ENCODE measurements around the gene ITGAV. TPM values are rescaled to one million over a fixed set of nuclear protein-coding genes. Genes with fewer than 3 reads are reported as not detected.

Gene ITGAV
- total and polyA plus RNA-seq, 9 donors: 35.3 to 123 (median 96.8) TPM

DNA sequence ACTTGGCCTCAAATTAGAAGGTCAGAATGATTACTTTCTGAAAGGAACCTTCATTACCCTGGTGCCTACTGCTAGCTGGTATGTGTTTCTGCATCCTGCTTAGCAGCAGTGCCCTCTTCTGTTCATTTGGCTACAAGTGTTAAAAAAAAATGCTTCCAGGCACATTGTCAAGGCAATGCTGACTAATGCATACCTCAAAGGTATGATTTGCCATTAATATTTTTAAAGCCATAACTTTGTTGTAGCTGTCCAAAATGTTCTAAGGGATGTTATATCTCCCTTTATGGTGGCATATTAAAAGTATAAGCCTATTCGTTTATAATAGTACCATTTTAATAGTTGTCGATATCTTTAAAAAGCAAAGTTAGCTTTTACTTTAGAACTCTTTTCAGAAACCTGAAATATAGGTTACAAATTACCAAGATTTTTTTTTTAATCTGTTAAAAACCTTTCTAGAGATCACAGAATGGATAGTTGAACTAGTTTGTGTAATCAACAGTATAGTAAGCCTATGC lies 52.0 kb downstream of the ITGAV start:
- Histone ChIP-seq H3K4me1 (ENCODE audit: insufficient read depth) (no peaks in the 10 kb centered on the region), H3K4me3 (no peak overlapping the region), H3K36me3 (no peaks in the 10 kb centered on the region), H3K27me3 (no peaks in the 10 kb centered on the region), H3K9me3 (no peaks in the 10 kb centered on the region), H3K27ac (no peak overlapping the region)
- intact Hi-C loops (cut with DNase I): loop anchor here in 2 of 4 donors (5.0 kb wide), 2 partner anchors 135 to 140 kb away; no protein-coding TSS in a partner anchor
- 71 to 77% (median 75%) methylated on average over 2 of the region's 2 CpGs for WGBS, 3 donors
- DNase-seq: peak in 2 of 5 donors; percentile 23 to 30
- TF ChIP-seq, protein P1, sequence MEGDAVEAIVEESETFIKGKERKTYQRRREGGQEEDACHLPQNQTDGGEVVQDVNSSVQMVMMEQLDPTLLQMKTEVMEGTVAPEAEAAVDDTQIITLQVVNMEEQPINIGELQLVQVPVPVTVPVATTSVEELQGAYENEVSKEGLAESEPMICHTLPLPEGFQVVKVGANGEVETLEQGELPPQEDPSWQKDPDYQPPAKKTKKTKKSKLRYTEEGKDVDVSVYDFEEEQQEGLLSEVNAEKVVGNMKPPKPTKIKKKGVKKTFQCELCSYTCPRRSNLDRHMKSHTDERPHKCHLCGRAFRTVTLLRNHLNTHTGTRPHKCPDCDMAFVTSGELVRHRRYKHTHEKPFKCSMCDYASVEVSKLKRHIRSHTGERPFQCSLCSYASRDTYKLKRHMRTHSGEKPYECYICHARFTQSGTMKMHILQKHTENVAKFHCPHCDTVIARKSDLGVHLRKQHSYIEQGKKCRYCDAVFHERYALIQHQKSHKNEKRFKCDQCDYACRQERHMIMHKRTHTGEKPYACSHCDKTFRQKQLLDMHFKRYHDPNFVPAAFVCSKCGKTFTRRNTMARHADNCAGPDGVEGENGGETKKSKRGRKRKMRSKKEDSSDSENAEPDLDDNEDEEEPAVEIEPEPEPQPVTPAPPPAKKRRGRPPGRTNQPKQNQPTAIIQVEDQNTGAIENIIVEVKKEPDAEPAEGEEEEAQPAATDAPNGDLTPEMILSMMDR (IDR thresholded peaks at IDR 0.05): peak; percentile 49 to 61 (median 57)
- TF ChIP-seq POLR2A (IDR thresholded peaks at IDR 0.05): no peak
- TF ChIP-seq EP300 (IDR thresholded peaks at IDR 0.05): no peak

DNA sequence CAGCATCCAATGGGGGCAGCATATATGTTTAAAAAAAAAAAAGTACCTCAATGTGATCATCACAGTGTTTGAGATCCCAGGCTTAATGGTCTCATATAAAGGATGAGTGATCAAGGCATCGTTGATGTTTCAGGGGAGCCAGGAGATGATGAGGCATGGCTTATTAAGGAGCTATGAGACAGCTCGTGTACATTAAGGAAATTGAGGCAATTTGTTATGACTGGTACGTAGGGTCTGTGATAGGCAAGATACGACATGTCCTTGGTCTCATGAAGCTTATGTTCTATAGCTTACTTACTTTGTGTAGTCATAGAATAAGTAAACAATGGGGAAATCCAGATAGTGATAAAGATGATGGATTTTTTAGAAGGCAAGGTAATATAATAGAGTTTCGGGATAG lies 54.9 kb downstream of the ITGAV start:
- Histone ChIP-seq H3K4me1 (ENCODE audit: insufficient read depth) (no peaks in the 10 kb centered on the region), H3K27me3 (no peaks in the 10 kb centered on the region), H3K9me3 (no peaks in the 10 kb centered on the region), H3K36me3 (no peaks in the 10 kb centered on the region), H3K4me3 (no peak overlapping the region), H3K27ac (no peak overlapping the region)
- WGBS, 3 donors: 84 to 95% (median 93%) methylated on average over 5 of the region's 5 CpGs
- no peak for TF ChIP-seq POLR2A (IDR thresholded peaks at IDR 0.05)
- TF ChIP-seq EP300 (IDR thresholded peaks at IDR 0.05): no peak
- DNase-seq: no peak
- intact Hi-C loops (cut with DNase I): loop anchor here in 2 of 4 donors (5.0 kb wide), 2 partner anchors 137 to 142 kb away; no protein-coding TSS in a partner anchor

DNA sequence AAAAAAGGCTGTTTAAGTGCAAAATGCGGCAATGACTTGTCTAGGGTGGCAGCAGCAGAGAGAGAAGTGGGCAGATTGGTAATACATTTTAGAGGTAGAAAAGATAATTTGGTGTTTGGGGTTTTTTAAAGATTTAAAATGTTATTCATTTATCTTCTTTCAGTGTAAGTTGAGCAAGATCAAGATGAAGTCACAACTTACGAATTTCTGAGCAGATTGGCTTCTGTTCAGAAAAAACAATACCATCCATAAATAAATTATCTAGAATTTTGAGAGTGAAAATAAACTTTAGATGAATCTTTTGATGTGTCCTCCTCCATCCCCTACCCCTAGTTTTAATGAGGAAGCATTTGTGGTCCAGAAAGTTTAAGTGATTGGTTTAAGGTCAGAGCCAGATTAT lies 56.1 kb downstream of the ITGAV start:
- TF ChIP-seq EP300 (IDR thresholded peaks at IDR 0.05): no peak
- TF ChIP-seq, protein P1 (IDR thresholded peaks at IDR 0.05): no peak
- TF ChIP-seq POLR2A (IDR thresholded peaks at IDR 0.05): no peak
- Histone ChIP-seq H3K4me1 (ENCODE audit: insufficient read depth) (no peaks in the 10 kb centered on the region), H3K27me3 (no peaks in the 10 kb centered on the region), H3K4me3 (no peak overlapping the region), H3K36me3 (no peaks in the 10 kb centered on the region), H3K9me3 (no peaks in the 10 kb centered on the region), H3K27ac (no peak overlapping the region)
- intact Hi-C loops (cut with DNase I): no loop called here
- WGBS, 3 donors: 82 to 89% (median 87%) methylated on average over 2 of the region's 2 CpGs
- no peak for DNase-seq

DNA sequence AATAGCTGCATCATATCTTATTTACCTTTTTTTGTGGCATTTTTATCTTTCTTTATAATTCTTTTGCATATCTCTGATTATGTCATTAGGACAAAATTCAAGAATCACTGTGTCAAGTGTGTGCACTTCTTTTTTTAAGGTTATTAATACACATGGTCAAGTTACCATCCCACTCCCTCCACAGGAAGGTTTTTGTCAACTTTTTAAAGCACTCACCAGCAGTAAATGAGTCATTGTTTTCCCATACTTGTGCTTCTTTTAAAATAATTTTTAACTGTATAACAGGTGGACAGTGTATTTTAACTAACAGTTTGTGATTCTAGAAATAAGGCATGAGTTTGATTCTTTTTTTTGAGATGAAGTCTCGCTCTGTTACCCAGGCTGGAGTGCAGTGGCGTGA lies 58.3 kb downstream of the ITGAV start:
- H3K27ac ChIP-seq: no peak overlapping the region
- TF ChIP-seq POLR2A (IDR thresholded peaks at IDR 0.05) (no peak), EP300 (IDR thresholded peaks at IDR 0.05) (no peak)
- TF ChIP-seq, protein P1 (IDR thresholded peaks at IDR 0.05): no peak
- no peaks in the 10 kb centered on the region for H3K9me3 ChIP-seq
- intact Hi-C loops (cut with DNase I): no loop called here
- H3K4me3 ChIP-seq: no peak overlapping the region
- DNase-seq: no peak
- no peaks in the 10 kb centered on the region for H3K36me3 ChIP-seq
- no peaks in the 10 kb centered on the region for H3K4me1 ChIP-seq (ENCODE audit: insufficient read depth)
- H3K27me3 ChIP-seq: no peaks in the 10 kb centered on the region
- WGBS, 3 donors: 46 to 60% (median 55%) methylated on average over 2 of the region's 2 CpGs

DNA sequence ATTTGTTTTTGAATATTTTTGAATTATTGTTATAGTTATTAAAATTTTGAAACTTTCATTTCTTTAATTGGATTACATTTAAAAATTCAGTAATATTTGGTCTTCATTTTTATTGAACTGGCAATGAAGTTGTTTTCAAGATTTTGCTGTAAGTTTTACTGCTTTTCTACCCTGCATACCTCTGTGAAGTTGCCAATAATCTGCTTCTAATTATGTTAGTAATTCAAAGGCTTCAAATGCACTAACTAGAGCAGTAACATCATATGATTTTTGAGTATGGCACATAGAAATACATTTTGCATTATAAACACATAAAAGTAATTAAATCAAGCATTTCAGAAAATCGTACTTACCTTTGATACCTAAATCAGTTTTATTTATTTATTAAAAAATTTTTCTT lies 63.7 kb downstream of the ITGAV start:
- Histone ChIP-seq H3K27me3 (no peaks in the 10 kb centered on the region), H3K4me3 (no peak overlapping the region), H3K36me3 (no peaks in the 10 kb centered on the region), H3K27ac (no peak overlapping the region), H3K9me3 (no peaks in the 10 kb centered on the region), H3K4me1 (ENCODE audit: insufficient read depth) (no peaks in the 10 kb centered on the region)
- WGBS, 3 donors: 92 to 96% (median 92%) methylated on average over 1 of the region's 1 CpG
- no peak for DNase-seq
- intact Hi-C loops (cut with DNase I): loop anchor here in 1 of 4 donors (5.0 kb wide), 1 partner anchor 156 kb away; no protein-coding TSS in a partner anchor
- no peak for TF ChIP-seq POLR2A (IDR thresholded peaks at IDR 0.05)
- TF ChIP-seq, protein P1 (IDR thresholded peaks at IDR 0.05): no peak
- no peak for TF ChIP-seq EP300 (IDR thresholded peaks at IDR 0.05)

Data from ovary (tissue), 9 donors.